ENCODE data around the gene PLCD3.

Gene PLCD3

GRCh38 chr17:45115015-45115625 lies 17.2 kb downstream of the PLCD3 start:
- no peak for DNase-seq

GRCh38 chr17:45114117-45114932 lies 18.0 kb downstream of the PLCD3 start:
- no peak for DNase-seq

- DNase-seq: no peak
Observed at GRCh38 chr17:45113424-45113754, 18.9 kb downstream of the PLCD3 start.

DNA sequence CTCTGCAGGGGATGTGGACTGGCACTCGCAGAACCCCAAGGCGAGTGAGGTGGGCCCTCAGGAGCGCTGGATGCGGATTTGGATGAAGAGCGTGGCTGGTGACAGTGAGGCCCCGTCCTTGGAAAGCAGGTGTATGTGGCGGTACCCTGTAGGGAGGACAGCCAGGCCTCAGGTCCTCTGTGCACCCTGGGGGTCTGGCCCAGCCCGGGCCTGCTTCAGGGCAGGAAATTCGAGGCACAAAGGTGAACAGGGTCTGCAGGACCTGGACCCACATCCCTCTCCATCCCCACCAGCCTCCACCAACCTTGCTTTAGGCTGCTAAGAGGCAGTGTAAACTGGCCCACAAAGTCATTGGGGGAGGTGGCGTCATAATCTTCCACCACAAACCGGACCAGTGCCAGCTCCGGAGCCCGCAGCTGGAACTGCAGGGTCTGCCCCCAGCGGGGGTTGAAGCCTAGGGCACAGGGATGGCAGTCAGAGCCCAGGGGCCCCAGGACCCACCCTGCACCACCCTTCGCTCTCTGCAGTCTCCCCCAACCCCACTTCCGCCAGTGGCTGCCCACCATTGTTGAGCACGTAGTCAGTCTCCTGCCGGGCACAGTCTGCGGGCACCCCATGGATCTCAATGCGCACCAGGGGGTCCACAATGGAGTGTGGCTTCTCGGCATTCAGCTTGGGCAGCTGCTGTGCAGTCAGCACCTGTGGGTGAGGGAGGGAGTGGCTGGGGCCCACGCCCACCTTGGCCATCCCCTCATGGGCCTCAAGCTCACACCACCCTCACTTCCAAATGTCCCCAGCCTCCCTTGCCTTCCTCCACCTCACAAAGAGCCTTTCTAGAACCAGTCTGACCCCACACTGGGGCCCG lies 19.5 kb downstream of the PLCD3 start:
- DNase-seq: no peak

- DNase-seq: no peak
Observed at GRCh38 chr17:45111850-45112249, 20.5 kb downstream of the PLCD3 start.

GRCh38 chr17:45110676-45111611 lies 21.4 kb downstream of the PLCD3 start:
- no peak for DNase-seq

- DNase-seq: no peak
Observed at GRCh38 chr17:45108595-45109521, 23.5 kb downstream of the PLCD3 start.

GRCh38 chr17:45108051-45108450 lies 24.3 kb downstream of the PLCD3 start:
- DNase-seq: no peak

DNA sequence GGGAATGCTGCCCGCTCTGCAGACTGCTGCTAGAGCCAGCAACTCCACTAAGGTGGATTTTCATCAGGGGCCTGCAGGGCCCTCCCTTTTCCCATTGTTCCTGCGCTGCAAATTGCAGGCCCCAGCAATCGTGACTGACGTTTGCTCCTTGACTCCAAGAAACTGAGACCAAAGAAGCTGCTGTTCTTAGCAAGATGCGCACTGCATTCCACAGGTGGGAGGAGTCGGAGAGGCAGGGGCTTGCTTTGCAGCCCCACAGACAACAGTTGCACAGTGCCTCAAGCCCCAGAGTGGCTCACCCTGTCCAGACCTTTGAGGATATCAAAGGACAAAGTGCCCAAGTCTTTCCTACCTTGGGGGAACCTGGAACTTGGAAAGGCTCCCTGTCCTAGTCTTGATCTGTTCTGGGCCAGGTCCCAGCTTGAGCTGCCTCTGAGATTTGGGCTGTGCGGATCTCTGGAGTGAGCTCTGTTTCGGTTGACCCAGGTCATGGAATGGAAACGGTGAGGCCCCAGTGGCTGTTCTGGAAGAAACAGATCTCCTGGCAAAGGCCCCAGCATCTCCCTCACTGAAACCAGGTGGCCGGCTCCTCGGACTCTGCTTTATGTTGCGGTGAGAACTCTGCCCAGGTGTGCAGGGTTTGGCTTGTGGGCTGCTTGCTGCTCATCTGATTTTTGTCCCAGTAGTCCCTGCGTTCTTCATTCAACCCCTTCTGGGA lies 24.9 kb downstream of the PLCD3 start:
- DNase-seq: no peak

DNA sequence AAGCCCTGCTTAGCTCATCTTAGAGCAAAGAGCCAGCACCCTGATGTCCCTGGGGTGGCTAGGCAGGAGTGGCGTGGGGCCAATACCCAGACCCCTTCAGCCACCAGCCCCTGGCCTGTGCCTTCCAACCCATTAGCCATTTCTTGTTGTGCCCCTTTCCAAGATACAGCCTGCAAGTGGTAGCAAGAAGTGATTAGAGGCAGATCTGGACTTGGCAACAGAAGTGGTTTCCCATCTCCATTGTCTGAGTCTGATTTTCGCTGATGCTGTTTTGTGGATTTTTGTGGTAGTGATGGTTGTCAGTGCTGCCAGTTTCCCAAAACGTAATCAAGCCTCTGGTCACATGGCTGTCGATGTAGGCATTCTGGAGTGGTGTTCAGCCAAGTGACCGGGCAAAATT lies 25.7 kb downstream of the PLCD3 start:
- DNase-seq: no peak

GRCh38 chr17:45106096-45106495 lies 26.2 kb downstream of the PLCD3 start:
- no peak for DNase-seq

DNA sequence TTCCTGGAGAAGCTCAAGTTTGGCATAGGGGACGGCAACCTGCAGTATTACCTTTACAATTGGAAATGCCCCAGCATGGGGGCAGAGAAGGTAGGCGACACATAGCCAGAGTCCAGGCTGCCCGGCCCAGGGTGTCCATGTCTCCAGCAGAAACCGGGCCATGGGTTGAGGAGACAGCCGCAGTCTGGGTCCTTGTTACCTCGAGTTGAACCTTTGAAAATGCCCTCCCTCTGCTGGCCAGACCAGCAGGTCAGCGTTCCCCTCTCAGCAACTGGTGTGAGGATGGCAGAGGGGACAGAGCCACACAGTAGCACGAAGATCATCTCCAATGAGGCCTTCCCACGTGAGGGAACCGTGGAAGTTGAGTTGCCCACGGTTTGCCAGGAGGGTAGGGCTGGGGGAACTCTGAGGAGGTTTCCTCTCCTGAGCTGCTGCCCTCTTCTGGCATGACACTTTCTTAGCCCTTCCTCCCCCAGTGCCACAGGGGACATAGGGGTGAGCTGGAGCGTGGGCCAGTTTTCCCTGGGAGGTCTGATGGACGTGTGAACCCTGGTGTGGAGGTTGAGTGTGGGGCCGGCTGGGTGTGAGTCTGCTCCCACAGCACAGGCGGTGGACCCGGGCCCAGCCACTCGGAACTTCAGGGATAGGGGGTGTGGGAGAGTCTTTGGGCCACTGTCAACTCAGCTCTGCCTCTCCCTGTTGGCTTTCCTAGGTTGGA lies 27.2 kb downstream of the PLCD3 start:
- DNase-seq: no peak

GRCh38 chr17:45104497-45104896 lies 27.8 kb downstream of the PLCD3 start:
- no peak for DNase-seq

GRCh38 chr17:45104029-45104428 lies 28.3 kb downstream of the PLCD3 start:
- DNase-seq: no peak

- DNase-seq: no peak
Observed at GRCh38 chr17:45103269-45103795, 29.0 kb downstream of the PLCD3 start.

DNA sequence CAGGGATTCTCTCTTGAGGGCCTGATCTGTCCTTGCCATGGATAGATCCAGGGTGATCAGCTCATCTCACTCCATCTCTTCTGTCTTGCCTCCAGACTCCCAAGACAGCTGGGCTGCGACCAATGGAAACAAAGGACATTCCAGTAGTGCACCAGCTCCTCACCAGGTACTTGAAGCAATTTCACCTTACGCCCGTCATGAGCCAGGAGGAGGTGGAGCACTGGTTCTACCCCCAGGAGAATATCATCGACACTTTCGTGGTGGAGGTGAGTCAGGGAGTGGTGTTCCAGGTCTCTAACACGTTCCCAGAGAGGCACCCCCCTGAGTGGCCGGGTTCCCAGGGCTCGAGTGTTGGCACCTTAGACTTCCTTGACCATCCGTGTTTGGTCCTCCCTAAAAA lies 29.5 kb downstream of the PLCD3 start:
- DNase-seq: no peak

DNA sequence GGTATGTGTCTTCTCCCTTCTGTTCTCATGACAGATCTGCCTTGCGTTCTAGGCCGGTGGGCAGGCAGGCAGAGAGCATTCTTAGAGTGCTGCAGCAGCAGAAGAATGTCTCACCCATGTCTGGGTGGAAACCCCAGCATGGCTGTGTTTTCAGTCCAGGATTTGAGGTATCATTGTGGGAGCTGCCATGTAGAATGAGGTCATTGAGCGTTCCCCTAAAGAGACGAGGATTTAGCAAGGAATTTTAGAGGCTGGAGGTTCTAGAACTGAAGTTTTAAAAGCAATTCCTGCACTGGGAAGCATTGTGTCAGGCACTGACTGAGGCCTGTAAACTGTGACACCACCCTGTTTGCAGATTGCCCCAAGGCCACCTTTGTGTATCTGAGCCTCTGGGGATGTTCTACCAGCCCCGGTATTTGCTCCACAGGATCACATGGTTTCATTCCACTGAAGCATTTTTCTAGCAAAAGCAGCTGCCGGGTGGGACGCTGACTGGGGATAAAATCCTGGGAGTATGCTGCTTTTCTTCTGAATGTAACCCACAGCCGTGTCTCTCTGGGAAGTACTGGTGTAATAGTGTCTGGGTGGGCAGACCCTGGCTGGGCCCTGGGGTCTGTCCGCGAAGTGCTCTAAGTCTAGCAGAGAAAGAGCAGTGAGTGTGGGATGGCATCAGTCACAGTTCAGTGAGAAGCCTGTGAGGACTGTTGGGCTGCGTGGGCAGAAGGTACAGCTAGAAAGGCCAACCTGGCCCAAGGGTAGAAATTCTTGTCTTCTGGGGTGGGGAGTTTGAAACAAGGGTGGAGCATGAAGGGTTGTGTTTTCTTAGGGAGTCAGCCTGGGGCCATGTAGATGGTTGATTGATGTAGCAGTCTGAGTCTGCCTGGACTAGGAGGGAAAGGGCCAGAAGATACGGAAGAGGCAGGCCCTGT lies 30.2 kb downstream of the PLCD3 start:
- no peak for DNase-seq

DNA sequence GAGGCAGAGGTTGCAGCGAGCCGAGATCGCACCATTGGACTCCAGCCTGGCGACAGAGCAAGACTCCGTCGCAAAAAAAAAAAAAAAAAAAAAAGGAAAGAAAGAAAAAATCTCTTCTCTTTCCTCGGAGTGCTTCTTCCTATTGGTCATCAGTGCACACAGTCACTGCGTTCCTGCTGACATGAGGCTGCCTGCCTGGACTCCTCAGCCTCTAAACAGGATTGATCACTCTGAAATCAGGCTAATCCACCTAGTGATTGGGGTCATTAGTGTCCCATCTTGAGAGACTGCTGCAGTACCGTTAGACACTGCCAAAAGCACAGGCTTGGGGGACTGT lies 30.8 kb downstream of the PLCD3 start:
- DNase-seq: no peak

Measured in NCI-H1092 (cell line).